ENCODE measurements around the gene FOXS1. TPM values are rescaled to one million over a fixed set of nuclear protein-coding genes. Genes with fewer than 3 reads are reported as not detected.

FOXS1 gene
- polyA plus RNA-seq, 1 of the 3 experiments (the other 2 are of a cell fraction): 0.99 TPM

DNA sequence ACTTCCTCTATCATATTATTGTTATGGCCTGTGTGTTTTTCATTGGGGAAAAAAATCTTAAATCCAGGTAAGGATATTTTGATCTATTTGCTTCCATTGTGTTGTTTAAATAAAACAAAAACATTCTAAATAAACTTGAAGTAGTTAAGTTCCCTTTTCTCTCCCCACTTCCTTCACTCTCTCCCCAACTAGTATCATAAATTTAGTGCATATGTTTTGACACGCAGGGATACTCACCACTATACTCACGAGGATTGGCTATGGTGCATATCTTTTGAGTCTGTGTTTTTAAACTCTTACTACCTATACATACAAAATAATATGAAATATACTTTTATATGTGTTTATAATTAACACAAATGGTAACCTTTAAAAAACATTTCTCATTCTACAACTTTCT, 30.3 kb upstream of the FOXS1 start:
- Histone ChIP-seq H3K27me3 (ENCODE audit: insufficient read depth) (no peaks in the 10 kb centered on the region), H3K9me2 (no peaks in the 10 kb centered on the region), H4K20me1 (ENCODE audit: insufficient read depth) (no peaks in the 10 kb centered on the region), H3K9me3 (peaks cover 7% of the 10 kb centered on the region), H2AFZ (ENCODE audit: low read depth) (no peak overlapping the region), H3F3A (replicated peaks; ENCODE audit: insufficient read depth) (peaks cover 7% of the 10 kb centered on the region), H3K27ac (ENCODE audit: low read depth in 2 of 2, low read length in 1 of 2) (no peak overlapping the region), H3K36me3 (replicated peaks in 1 of 2; ENCODE audit: control insufficient read depth in 1 of 2, insufficient read depth in 2 of 2, low read length in 1 of 2) (no peaks in the 10 kb centered on the region), H3K4me1 (ENCODE audit: control insufficient read depth in 1 of 2, insufficient read depth in 2 of 2, low read depth in 1 of 2, low read length in 1 of 2) (peaks cover 0 to 7% of the 10 kb centered on the region in 2 experiments; a peak in 1 of 4 replicates), H3K9ac (no peak overlapping the region), H3K4me3 (ENCODE audit: low read depth in 2 of 2, low read length in 1 of 2) (no peak overlapping the region), H3K79me2 (ENCODE audit: insufficient read depth) (no peaks in the 10 kb centered on the region), H3K4me2 (no peak overlapping the region)
- ChIA-PET CTCF (no interaction called here), POLR2A (no interaction called here)
- WGBS (ENCODE audit: low lambda C conversion rate): 87% methylated on average over 2 of the region's 2 CpGs
- DNase-seq: no peak
- no peak for TF ChIP-seq SMC3 (IDR thresholded peaks at IDR 0.05; ENCODE audit: low read depth, low read length)
- no peak for TF ChIP-seq SIN3A (IDR thresholded peaks at IDR 0.05; ENCODE audit: borderline replicate concordance, low read depth, low read length)
- TF ChIP-seq FOSL2 (IDR thresholded peaks at IDR 0.05; ENCODE audit: borderline replicate concordance, low read depth): no peak
- TF ChIP-seq, protein P1, sequence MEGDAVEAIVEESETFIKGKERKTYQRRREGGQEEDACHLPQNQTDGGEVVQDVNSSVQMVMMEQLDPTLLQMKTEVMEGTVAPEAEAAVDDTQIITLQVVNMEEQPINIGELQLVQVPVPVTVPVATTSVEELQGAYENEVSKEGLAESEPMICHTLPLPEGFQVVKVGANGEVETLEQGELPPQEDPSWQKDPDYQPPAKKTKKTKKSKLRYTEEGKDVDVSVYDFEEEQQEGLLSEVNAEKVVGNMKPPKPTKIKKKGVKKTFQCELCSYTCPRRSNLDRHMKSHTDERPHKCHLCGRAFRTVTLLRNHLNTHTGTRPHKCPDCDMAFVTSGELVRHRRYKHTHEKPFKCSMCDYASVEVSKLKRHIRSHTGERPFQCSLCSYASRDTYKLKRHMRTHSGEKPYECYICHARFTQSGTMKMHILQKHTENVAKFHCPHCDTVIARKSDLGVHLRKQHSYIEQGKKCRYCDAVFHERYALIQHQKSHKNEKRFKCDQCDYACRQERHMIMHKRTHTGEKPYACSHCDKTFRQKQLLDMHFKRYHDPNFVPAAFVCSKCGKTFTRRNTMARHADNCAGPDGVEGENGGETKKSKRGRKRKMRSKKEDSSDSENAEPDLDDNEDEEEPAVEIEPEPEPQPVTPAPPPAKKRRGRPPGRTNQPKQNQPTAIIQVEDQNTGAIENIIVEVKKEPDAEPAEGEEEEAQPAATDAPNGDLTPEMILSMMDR (IDR thresholded peaks at IDR 0.05): no peak
- TF ChIP-seq MXI1 (IDR thresholded peaks at IDR 0.05; ENCODE audit: low read depth, low read length): no peak
- TF ChIP-seq MAX (IDR thresholded peaks at IDR 0.05; ENCODE audit: low read depth): no peak
- TF ChIP-seq EP300 (IDR thresholded peaks at IDR 0.05; ENCODE audit: borderline replicate concordance in 1 of 2, low read depth in 1 of 2, low read length in 1 of 2): no peak
- no peak for TF ChIP-seq TAF1 (IDR thresholded peaks at IDR 0.05; ENCODE audit: borderline replicate concordance, low read depth, low read length)
- no peak for TF ChIP-seq FOXM1 (IDR thresholded peaks at IDR 0.05; ENCODE audit: low read depth)
- no peak for TF ChIP-seq GABPA (IDR thresholded peaks at IDR 0.05; ENCODE audit: low read depth)
- TF ChIP-seq, protein P2, sequence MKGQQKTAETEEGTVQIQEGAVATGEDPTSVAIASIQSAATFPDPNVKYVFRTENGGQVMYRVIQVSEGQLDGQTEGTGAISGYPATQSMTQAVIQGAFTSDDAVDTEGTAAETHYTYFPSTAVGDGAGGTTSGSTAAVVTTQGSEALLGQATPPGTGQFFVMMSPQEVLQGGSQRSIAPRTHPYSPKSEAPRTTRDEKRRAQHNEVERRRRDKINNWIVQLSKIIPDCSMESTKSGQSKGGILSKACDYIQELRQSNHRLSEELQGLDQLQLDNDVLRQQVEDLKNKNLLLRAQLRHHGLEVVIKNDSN (IDR thresholded peaks at IDR 0.05; ENCODE audit: borderline replicate concordance, low read depth): no peak

DNA sequence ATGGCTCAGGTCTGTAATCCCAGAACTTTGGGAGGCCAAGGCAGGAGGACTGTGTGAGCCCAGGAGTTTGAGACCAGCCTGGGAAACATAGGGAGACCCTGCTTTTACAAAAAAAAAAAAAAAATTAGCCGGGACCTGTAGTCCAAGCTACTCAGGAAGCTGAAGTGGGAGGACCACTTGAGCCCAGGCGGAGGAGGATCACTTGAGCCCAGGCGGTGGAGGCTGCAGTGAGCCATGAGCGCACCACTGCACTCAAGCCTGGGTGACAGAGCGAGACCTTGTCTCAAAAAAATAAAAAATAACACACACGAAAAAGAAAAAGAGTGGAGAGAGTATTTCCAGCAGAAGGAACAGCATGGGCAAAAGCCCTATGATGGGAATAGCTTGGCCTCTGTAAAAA, 27.0 kb upstream of the FOXS1 start:
- Histone ChIP-seq H4K20me1 (ENCODE audit: insufficient read depth) (no peaks in the 10 kb centered on the region), H3K4me2 (no peak overlapping the region), H3K27ac (ENCODE audit: low read depth in 2 of 2, low read length in 1 of 2) (no peak overlapping the region), H3K27me3 (ENCODE audit: insufficient read depth) (no peaks in the 10 kb centered on the region), H3K79me2 (ENCODE audit: insufficient read depth) (no peaks in the 10 kb centered on the region), H3K4me1 (ENCODE audit: control insufficient read depth in 1 of 2, insufficient read depth in 2 of 2, low read depth in 1 of 2, low read length in 1 of 2) (peaks cover 0 to 23% of the 10 kb centered on the region in 2 experiments; a peak in 1 of 4 replicates), H2AFZ (ENCODE audit: low read depth) (no peak overlapping the region), H3F3A (replicated peaks; ENCODE audit: insufficient read depth) (peaks cover 5% of the 10 kb centered on the region), H3K9ac (no peak overlapping the region), H3K36me3 (replicated peaks in 1 of 2; ENCODE audit: control insufficient read depth in 1 of 2, insufficient read depth in 2 of 2, low read length in 1 of 2) (no peaks in the 10 kb centered on the region), H3K9me2 (no peaks in the 10 kb centered on the region), H3K9me3 (peaks cover under 1% of the 10 kb centered on the region; the same call in 1 of the 2 replicates), H3K4me3 (ENCODE audit: low read depth in 2 of 2, low read length in 1 of 2) (no peak overlapping the region)
- DNase-seq: no peak
- POLR2A ChIA-PET: interaction anchor here (1.4 kb wide), 1 partner anchor 11 kb away, joined by 6 read pairs; no protein-coding TSS in a partner anchor
- no peak for TF ChIP-seq GABPA (IDR thresholded peaks at IDR 0.05; ENCODE audit: low read depth)
- no peak for TF ChIP-seq MAX (IDR thresholded peaks at IDR 0.05; ENCODE audit: low read depth)
- TF ChIP-seq FOXM1 (IDR thresholded peaks at IDR 0.05; ENCODE audit: low read depth): no peak
- TF ChIP-seq CHD2 (IDR thresholded peaks at IDR 0.05; ENCODE audit: low read length, partially characterized antibody): no peak
- TF ChIP-seq, protein P2 (IDR thresholded peaks at IDR 0.05; ENCODE audit: borderline replicate concordance, low read depth): no peak
- no peak for TF ChIP-seq POLR2AphosphoS5 (IDR thresholded peaks at IDR 0.05; ENCODE audit: low read depth, low read length)
- TF ChIP-seq RAD21 (IDR thresholded peaks at IDR 0.05; ENCODE audit: low read length): no peak
- no peak for TF ChIP-seq EP300 (IDR thresholded peaks at IDR 0.05; ENCODE audit: borderline replicate concordance in 1 of 2, low read depth in 1 of 2, low read length in 1 of 2)
- TF ChIP-seq SMC3 (IDR thresholded peaks at IDR 0.05; ENCODE audit: low read depth, low read length): no peak
- no peak for TF ChIP-seq RXRA (IDR thresholded peaks at IDR 0.05; ENCODE audit: borderline replicate concordance, low read depth)
- no peak for TF ChIP-seq TAF1 (IDR thresholded peaks at IDR 0.05; ENCODE audit: borderline replicate concordance, low read depth, low read length)
- TF ChIP-seq, protein P3, sequence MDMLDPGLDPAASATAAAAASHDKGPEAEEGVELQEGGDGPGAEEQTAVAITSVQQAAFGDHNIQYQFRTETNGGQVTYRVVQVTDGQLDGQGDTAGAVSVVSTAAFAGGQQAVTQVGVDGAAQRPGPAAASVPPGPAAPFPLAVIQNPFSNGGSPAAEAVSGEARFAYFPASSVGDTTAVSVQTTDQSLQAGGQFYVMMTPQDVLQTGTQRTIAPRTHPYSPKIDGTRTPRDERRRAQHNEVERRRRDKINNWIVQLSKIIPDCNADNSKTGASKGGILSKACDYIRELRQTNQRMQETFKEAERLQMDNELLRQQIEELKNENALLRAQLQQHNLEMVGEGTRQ (IDR thresholded peaks at IDR 0.05; ENCODE audit: borderline replicate concordance, low read depth, low read length): no peak
- TF ChIP-seq TCF12 (IDR thresholded peaks at IDR 0.05): no peak
- TF ChIP-seq, protein P4, sequence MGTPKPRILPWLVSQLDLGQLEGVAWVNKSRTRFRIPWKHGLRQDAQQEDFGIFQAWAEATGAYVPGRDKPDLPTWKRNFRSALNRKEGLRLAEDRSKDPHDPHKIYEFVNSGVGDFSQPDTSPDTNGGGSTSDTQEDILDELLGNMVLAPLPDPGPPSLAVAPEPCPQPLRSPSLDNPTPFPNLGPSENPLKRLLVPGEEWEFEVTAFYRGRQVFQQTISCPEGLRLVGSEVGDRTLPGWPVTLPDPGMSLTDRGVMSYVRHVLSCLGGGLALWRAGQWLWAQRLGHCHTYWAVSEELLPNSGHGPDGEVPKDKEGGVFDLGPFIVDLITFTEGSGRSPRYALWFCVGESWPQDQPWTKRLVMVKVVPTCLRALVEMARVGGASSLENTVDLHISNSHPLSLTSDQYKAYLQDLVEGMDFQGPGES (IDR thresholded peaks at IDR 0.05; ENCODE audit: low read depth, low read length): no peak
- 92% methylated on average over 6 of the region's 6 CpGs for WGBS (ENCODE audit: low lambda C conversion rate)
- CTCF ChIA-PET: interaction anchor here (0.8 to 3.3 kb wide), 4 partner anchors 20 to 79 kb away, joined by 3 to 12 read pairs (median 7); partner anchors contain the start of genes FOXS1 and PDRG1
